WTC11 (cell line): Measurements from ENCODE around the gene ZNF487.

Source experiments
- CREM ChIP-seq: sonication (generic); formaldehyde crosslinking; IDR thresholded peaks from 2 replicates; pipeline ENCODE4 v1.8.1; 2022; ENCODE audit warnings: mild to moderate bottlenecking, missing genetic modification reagents, moderate library complexity
- FOXJ3 ChIP-seq: sonication (generic); formaldehyde crosslinking; IDR thresholded peaks from 2 replicates; pipeline ENCODE4 v1.9.0; 2021; ENCODE audit warnings: missing genetic modification reagents, mild to moderate bottlenecking, borderline replicate concordance
- FOXP1 ChIP-seq: sonication (generic); formaldehyde crosslinking; IDR thresholded peaks from 2 replicates; pipeline ENCODE4 v1.8.0; 2022; ENCODE audit warnings: missing genetic modification reagents, mild to moderate bottlenecking, moderate library complexity, borderline replicate concordance
- MXD4 ChIP-seq: fragments of 250-450 bp; sonication (Bioruptor Pico); IDR thresholded peaks from 2 replicates; pipeline ENCODE4 v1.8.0; 2021; ENCODE audit warnings: mild to moderate bottlenecking, moderate library complexity, borderline replicate concordance
- NFYB ChIP-seq: sonication (generic); formaldehyde crosslinking; conservative IDR thresholded peaks from 2 replicates; pipeline ENCODE4 v1.8.0; 2022; ENCODE audit warnings: low read depth, missing genetic modification reagents
- OVOL2 ChIP-seq: fragments of 250-450 bp; sonication (Bioruptor Pico); IDR thresholded peaks from 2 replicates; pipeline ENCODE4 v1.9.0; 2021; ENCODE audit warnings: mild to moderate bottlenecking, borderline replicate concordance
- PRRX2 ChIP-seq: fragments of 250-450 bp; sonication (Bioruptor Pico); IDR thresholded peaks from 2 replicates; pipeline ENCODE4 v1.8.0; 2021; ENCODE audit warnings: mild to moderate bottlenecking
- SP1 ChIP-seq: sonication (generic); formaldehyde crosslinking; conservative IDR thresholded peaks from 2 replicates; pipeline ENCODE4 v1.8.1; 2022; ENCODE audit warnings: missing genetic modification reagents
- TF ChIP-seq, protein P1 (sequence below): fragments of 200-600 bp; IDR thresholded peaks from 2 replicates; pipeline ENCODE4 v1.8.0; 2022; ENCODE audit warnings: antibody characterized with exemption
- TF ChIP-seq, protein P2 (sequence below): sonication (generic); formaldehyde crosslinking; IDR thresholded peaks from 2 replicates; pipeline ENCODE4 v1.8.1; 2022; ENCODE audit warnings: mild to moderate bottlenecking, moderate library complexity, missing genetic modification reagents
- TF ChIP-seq, protein P3 (sequence below): sonication (generic); formaldehyde crosslinking; IDR thresholded peaks from 2 replicates; pipeline ENCODE4 v1.8.1; 2023; ENCODE audit warnings: mild to moderate bottlenecking, missing genetic modification reagents, borderline replicate concordance
- TF ChIP-seq, protein P4 (sequence below): sonication (generic); formaldehyde crosslinking; IDR thresholded peaks from 2 replicates; pipeline ENCODE4 v1.8.0; 2022; ENCODE audit warnings: mild to moderate bottlenecking, missing genetic modification reagents
- TF ChIP-seq, protein P5 (sequence below): sonication (generic); formaldehyde crosslinking; IDR thresholded peaks from 2 replicates; pipeline ENCODE4 v1.8.1; 2023; ENCODE audit warnings: mild to moderate bottlenecking, missing genetic modification reagents, moderate library complexity
- TF ChIP-seq, protein P6 (sequence below): sonication (generic); formaldehyde crosslinking; conservative IDR thresholded peaks from 2 replicates; pipeline ENCODE4 v1.8.1; 2022; ENCODE audit warnings: mild to moderate bottlenecking, missing genetic modification reagents

DNA sequence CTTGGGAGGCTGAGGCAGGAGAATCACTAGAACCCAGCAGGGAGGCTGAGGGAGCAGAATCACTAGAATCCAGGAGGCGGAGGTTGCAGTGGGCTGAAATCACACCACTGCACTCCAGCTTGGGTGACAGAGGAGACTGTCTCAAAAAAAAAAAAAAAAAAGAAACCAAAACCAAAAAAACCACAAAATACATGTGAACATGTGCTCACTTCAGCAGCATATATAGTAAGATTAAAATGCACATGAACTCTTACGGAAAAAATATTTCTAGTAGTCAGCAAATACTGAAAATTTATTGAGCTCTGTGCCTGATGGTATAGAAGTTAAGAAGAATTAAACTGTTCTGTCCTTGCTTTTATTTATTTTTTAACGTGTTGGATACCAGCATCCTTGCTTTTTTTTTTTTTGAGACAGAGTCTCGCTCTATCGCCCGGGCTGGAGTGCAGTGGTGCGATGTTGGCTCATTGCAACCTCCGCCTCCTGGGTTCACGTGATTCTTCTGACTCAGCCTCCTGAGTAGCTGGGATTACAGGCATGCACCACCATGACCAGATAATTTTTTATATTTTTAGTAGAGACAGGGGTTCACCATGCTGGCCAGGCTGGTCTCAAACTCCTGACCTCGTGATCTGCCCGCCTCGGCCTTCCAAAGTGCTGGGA lies 9.6 kb upstream of the ZNF487 start:
- TF ChIP-seq, protein P1, sequence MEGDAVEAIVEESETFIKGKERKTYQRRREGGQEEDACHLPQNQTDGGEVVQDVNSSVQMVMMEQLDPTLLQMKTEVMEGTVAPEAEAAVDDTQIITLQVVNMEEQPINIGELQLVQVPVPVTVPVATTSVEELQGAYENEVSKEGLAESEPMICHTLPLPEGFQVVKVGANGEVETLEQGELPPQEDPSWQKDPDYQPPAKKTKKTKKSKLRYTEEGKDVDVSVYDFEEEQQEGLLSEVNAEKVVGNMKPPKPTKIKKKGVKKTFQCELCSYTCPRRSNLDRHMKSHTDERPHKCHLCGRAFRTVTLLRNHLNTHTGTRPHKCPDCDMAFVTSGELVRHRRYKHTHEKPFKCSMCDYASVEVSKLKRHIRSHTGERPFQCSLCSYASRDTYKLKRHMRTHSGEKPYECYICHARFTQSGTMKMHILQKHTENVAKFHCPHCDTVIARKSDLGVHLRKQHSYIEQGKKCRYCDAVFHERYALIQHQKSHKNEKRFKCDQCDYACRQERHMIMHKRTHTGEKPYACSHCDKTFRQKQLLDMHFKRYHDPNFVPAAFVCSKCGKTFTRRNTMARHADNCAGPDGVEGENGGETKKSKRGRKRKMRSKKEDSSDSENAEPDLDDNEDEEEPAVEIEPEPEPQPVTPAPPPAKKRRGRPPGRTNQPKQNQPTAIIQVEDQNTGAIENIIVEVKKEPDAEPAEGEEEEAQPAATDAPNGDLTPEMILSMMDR: no peak
- TF ChIP-seq, protein P2, sequence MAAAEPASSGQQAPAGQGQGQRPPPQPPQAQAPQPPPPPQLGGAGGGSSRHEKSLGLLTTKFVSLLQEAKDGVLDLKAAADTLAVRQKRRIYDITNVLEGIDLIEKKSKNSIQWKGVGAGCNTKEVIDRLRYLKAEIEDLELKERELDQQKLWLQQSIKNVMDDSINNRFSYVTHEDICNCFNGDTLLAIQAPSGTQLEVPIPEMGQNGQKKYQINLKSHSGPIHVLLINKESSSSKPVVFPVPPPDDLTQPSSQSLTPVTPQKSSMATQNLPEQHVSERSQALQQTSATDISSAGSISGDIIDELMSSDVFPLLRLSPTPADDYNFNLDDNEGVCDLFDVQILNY (CRISPR knock-in tag): no peak
- TF ChIP-seq FOXP1 (CRISPR knock-in tag) (no peak), NFYB (CRISPR knock-in tag) (no peak), SP1 (CRISPR knock-in tag) (no peak), MXD4 (CRISPR knock-in tag) (no peak), CREM (CRISPR knock-in tag) (no peak), FOXJ3 (CRISPR knock-in tag) (no peak), OVOL2 (CRISPR knock-in tag) (no peak), PRRX2 (no peak)
- TF ChIP-seq, protein P3, sequence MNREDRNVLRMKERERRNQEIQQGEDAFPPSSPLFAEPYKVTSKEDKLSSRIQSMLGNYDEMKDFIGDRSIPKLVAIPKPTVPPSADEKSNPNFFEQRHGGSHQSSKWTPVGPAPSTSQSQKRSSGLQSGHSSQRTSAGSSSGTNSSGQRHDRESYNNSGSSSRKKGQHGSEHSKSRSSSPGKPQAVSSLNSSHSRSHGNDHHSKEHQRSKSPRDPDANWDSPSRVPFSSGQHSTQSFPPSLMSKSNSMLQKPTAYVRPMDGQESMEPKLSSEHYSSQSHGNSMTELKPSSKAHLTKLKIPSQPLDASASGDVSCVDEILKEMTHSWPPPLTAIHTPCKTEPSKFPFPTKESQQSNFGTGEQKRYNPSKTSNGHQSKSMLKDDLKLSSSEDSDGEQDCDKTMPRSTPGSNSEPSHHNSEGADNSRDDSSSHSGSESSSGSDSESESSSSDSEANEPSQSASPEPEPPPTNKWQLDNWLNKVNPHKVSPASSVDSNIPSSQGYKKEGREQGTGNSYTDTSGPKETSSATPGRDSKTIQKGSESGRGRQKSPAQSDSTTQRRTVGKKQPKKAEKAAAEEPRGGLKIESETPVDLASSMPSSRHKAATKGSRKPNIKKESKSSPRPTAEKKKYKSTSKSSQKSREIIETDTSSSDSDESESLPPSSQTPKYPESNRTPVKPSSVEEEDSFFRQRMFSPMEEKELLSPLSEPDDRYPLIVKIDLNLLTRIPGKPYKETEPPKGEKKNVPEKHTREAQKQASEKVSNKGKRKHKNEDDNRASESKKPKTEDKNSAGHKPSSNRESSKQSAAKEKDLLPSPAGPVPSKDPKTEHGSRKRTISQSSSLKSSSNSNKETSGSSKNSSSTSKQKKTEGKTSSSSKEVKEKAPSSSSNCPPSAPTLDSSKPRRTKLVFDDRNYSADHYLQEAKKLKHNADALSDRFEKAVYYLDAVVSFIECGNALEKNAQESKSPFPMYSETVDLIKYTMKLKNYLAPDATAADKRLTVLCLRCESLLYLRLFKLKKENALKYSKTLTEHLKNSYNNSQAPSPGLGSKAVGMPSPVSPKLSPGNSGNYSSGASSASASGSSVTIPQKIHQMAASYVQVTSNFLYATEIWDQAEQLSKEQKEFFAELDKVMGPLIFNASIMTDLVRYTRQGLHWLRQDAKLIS (CRISPR knock-in tag): no peak
- TF ChIP-seq, protein P4, sequence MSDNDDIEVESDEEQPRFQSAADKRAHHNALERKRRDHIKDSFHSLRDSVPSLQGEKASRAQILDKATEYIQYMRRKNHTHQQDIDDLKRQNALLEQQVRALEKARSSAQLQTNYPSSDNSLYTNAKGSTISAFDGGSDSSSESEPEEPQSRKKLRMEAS (CRISPR knock-in tag): no peak
- TF ChIP-seq, protein P5, sequence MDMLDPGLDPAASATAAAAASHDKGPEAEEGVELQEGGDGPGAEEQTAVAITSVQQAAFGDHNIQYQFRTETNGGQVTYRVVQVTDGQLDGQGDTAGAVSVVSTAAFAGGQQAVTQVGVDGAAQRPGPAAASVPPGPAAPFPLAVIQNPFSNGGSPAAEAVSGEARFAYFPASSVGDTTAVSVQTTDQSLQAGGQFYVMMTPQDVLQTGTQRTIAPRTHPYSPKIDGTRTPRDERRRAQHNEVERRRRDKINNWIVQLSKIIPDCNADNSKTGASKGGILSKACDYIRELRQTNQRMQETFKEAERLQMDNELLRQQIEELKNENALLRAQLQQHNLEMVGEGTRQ (CRISPR knock-in tag): no peak
- TF ChIP-seq, protein P6, sequence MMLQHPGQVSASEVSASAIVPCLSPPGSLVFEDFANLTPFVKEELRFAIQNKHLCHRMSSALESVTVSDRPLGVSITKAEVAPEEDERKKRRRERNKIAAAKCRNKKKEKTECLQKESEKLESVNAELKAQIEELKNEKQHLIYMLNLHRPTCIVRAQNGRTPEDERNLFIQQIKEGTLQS: no peak
